HG02943 (cell line): ENCODE data around the gene DMRT2.

ENCODE experiments used
- ATAC-seq: cut with Tn5 transposase; IDR thresholded peaks from one replicate; pipeline ENCODE4 v1.9.1; 2021; ENCODE audit warnings: mild to moderate bottlenecking, low read depth, moderate library complexity; ENCODE audit not compliant: unreplicated experiment

Gene DMRT2

GRCh38 chr9:1086517-1086916, 36.4 kb downstream of the DMRT2 start:
- no peak for ATAC-seq

GRCh38 chr9:1087120-1087881, 37.1 kb downstream of the DMRT2 start:
- ATAC-seq: no peak

GRCh38 chr9:1094749-1095148, 44.6 kb downstream of the DMRT2 start:
- ATAC-seq: no peak

GRCh38 chr9:1096155-1096964, 46.2 kb downstream of the DMRT2 start:
- no peak for ATAC-seq

GRCh38 chr9:1098551-1098950, 48.4 kb downstream of the DMRT2 start:
- ATAC-seq: no peak

- ATAC-seq: no peak
Observed at GRCh38 chr9:1100201-1100600, 50.0 kb downstream of the DMRT2 start.

GRCh38 chr9:1100945-1101344, 50.8 kb downstream of the DMRT2 start:
- no peak for ATAC-seq

GRCh38 chr9:1101846-1102641, 51.9 kb downstream of the DMRT2 start:
- no peak for ATAC-seq

- ATAC-seq: no peak
Observed at GRCh38 chr9:1102642-1102970, 52.4 kb downstream of the DMRT2 start.
